Stimulated activated CD8-positive, alpha-beta memory T cell treated with anti-CD3 and anti-CD28 coated beads, Interleukin-12 subunit alpha, Interleukin-12 subunit beta, amount 100 ng/mL, for 4 hours (primary cell): ENCODE measurements around the gene TOM1L2.

Experiments used
- DNase-seq: peaks from one replicate; pipeline ENCODE4 v3.0.0-alpha.2; 2020; ENCODE audit warnings: low read depth

Gene TOM1L2

DNA sequence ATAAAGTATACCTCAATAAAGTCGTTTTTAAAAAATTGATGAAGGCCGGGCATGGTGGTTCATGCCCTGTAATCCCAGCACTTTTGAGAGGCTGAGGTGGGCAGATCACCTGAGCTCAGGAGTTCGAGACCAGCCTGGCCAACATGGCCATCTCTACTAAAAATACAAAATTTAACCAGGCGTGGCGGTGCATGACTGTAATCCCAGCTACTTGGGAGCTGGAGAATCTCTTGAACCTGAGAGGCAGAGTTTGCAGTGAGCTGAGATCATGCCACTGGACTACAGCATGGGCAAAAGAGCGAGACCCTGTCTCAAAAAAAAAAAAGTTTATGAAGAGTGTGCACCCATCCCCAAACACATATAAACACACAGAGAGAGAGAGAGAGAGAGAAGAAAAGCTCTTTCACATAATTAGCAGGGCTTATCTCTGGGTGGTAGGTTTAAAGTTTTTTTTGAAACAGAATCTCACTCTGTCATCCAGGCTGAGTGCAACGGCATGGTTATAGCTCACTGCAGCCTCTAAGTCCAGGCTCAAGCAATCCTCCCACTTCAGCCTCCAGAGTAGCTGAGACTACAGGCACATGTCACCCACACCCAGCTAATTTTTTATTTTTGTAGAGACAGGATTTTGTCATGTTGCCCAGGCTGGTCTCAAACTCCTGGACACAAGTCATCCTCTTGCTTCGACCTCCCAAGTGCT lies 138.4 kb downstream of the TOM1L2 start:
- no peak for DNase-seq

DNA sequence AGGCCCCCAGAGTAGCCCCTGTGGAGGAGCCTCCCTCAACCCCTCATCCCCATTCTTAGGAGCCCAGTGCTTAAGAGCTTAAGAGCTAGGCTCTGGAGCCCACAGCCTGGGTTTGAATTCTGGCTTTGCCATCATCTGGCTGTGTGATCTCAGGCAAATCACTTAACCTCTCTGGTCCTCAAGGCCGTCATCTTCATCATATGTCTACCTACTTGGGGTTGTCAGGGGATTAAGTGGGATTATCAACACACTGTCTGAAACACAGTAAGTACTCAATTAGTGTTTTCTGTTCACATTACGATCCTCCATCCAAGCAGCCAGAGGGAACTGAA lies 140.2 kb downstream of the TOM1L2 start:
- DNase-seq, result no peak

DNA sequence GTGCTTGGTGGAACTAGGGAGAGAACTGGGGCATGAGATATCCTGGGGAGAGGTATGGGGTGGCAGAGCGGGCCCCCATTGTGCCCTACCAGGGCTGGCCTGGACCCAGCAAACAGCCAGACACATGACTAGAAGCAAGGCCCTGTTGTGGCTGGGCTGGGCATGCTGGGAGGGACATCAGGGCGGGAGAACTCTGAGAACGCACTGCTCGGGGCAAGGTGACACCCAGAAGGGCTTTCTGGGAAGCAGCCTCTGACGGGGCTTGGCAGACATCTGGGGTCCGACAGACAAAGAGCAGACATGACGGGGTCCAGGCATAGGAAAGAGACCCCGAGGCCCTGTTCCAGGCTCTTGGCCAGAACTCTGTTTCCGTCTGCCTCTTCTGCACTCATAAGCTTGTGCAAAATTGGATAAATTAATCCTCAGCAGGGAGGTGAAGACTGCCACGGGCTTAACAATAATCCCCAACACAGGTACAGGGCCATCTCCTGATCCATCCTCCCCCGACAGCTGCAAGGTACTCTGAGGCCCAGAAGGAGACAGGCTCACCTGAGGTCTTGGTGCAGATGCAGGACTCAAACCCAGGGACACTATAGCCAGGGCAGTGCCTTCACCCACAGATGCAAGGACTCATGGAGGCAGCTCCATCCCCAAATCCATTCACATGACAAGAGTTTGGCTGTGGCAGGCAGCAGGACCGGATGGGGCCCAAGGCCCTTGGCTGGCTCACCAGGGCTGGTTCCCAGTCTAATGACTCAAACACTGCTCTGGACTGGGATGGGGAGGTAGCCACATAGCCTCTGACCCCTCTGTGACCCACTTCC lies 140.8 kb downstream of the TOM1L2 start:
- DNase-seq, result no peak

DNA sequence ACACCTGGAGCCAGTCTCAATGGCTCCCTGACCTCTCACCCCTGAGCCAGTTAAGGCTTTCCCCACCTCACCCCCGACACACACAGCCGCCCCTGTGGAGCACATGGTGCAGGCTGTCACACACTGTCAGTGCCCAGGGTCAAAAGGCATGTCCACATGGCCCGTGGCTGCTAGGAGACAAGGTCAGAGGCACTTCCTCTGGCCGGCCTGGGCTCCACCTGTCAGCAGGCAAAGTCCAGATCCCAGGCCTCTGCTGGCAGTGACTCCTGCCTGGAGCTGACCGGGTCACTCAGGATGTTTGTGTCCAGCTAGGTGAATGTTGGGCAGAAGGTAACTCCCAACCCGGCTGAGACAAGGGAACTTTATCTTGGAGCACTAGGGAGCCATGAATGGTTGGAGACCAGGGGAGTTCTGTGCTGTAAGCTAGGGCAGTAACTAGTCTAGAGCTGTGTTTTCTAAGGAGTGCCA lies 141.4 kb downstream of the TOM1L2 start:
- no peak for DNase-seq

DNA sequence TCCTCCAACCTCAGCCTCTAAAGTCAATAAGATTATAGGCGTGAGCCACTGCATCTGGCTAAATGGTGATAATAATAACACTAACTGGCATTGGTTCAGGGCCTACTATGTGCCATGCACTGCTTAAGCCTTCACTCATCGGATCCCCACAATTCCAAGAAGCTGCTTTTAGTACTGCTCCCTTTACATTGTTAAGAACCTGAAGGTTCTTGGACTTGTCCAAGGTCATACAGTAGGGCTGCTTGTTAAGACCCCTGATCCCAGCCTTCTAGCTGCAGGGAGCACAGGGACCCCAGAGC lies 142.0 kb downstream of the TOM1L2 start:
- no peak for DNase-seq

DNA sequence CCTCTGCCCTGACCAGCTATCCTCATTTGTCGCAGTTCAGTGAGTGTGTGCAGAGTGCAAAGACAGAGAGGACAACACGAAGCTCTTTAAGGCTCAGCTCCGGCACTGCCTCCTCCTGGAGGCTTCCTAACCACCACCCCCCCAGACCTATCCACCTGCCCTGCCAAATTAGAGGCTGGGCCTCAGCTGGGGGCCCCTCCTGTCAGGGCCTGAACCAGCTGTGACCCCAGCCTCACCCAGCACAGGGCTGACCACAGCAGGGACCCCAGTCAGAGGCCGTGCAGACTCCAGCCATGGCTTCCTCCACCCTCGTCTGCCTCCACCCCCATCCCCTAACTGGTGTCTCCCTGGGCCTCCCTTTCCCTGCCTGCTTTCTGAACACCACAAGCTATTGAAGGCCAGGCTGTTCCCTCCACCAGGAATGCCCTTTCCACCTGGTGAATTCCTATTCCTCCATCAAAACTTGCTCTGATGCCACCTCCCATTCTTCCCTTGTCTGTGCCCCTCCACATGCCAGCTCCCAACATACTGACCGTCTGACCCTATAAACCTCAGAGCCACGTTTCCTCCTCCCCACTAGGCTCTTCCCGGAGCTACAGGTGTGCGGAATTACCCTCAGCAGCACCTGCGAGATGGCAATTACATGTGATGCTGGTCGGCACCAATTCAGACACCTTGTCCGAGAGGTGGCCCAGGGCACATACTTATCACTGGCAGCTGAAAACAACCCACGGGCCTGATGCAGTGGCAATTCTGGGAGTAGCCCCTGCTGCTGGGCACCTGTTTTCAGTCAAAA lies 144.2 kb downstream of the TOM1L2 start:
- no peak for DNase-seq

DNA sequence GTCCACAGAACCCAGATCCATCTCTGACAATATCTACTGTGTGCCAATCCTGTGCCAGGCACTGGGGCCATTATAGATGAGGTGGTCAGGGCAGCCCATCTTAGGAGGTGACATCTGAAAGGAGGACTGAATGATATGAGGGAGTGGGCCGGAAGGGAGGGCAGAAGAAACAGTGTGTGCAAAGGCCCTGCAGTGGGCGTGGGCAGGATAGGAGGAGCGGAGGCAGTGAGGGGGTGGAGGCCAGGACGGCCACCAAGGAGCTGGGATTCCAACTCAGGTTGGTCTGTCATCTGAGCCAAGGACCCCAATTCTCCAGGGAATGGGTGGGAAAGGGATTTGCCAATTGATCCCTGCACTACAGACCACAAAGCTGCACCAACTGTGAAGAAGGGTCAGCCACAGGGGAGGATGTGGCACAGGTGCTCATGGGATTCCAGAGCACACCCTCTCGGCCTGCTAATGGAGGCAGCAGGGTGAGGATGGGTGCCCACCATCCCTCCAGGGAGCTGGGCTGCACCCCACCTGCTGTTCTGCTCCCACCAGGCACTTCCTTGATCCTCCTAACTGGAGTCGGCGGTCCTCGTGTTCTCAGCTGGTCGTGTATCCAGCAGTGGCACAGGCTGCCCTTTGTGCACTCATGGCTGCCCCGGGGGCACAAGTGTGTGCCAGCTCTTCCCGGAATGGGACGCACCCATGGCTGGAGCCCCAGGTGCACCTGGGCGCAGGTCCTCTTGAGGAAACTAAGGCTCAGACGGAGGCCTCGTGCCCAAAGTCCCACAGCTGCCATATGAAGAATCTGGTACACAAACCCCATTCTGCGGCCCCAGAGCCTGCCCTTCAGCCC lies 145.0 kb downstream of the TOM1L2 start:
- no peak for DNase-seq

DNA sequence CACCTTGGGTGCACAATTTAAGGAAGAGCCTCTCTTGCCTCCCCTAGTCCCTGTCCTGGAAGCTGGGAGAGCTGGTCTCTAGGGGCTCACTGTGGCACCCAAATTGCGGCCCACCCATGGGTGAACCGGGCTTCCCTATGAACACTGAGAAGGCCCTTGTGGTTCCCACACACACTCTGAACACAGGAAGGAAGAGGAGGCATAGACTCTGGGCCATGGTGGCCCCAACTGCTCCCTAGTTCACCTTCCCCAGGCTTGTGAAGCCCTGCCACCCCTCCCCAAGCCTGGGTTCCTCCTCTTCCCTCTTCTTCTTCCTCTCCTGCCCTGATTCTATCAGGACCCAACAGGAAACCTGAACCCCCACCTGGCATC lies 145.9 kb downstream of the TOM1L2 start:
- no peak for DNase-seq

DNA sequence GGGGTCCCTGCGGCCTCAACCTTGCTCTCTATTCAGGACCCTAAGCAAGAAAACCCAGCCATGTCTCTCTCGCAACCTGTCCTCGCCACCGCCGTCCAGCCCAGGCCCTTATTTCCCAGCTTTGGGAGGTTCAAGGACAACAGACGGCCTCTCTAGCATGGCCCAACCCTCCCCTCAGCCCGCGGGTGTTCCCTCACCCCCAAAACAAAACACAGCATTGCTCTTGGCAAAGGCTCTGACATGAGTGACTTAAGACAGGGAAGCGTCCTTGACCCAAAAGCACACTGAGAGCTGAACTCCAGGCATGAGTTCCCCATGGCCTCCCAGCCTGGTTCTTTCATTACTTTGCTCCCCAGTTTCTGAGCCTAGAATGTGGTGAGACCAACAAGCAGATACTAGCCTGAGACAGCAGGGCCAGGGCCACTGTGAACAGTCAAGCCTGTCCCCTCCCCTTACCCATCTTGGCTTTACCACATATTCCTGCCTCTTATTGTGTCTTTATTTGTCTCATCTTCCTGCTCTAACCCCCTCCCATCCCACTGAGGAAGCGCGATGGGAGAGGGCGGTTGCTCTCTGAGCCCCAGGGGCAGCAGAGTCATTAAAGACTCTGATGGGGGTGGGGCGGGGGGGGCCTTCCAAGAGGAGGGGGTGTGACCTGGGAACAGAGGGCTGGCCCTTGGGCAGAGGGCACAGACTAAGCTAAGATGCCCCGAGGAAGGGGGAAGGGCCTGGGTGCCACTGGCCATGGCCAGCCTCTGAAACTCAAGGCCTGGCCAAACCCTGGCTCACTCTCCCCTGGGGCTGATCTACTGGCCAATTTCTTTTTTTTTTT lies 147.2 kb downstream of the TOM1L2 start:
- DNase-seq, result no peak

DNA sequence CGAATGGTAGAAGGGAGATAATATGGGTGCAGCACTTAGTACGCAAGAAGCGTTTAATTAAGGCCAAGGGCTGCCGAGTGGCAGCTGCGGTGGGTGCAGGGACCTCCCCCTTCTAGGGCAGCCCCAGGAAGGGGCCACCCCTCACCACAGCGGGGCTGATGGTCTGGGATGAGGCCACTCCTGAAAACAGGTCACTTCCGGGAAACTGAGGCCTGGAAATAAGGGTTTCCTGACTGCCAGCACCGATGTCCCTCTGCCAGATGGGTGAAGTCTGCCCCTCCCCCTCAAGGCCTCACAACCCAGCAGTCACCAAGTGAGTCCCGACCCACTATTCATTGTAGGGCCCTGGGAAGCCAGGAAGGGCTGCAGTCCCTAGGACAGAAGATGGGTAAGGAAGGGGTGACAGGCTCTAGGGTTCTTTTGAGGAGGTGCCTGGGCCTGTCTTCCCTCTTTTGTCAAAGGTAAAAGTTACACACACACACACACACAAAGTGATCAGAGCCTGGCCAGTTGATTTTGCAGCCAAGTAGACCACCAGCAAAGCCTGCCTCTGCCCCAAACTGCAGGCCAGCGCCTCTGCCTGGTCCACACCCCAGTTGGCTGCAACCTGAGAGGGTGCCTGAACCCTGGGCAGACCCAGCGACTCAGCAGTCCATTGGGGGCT lies 147.9 kb downstream of the TOM1L2 start:
- no peak for DNase-seq

DNA sequence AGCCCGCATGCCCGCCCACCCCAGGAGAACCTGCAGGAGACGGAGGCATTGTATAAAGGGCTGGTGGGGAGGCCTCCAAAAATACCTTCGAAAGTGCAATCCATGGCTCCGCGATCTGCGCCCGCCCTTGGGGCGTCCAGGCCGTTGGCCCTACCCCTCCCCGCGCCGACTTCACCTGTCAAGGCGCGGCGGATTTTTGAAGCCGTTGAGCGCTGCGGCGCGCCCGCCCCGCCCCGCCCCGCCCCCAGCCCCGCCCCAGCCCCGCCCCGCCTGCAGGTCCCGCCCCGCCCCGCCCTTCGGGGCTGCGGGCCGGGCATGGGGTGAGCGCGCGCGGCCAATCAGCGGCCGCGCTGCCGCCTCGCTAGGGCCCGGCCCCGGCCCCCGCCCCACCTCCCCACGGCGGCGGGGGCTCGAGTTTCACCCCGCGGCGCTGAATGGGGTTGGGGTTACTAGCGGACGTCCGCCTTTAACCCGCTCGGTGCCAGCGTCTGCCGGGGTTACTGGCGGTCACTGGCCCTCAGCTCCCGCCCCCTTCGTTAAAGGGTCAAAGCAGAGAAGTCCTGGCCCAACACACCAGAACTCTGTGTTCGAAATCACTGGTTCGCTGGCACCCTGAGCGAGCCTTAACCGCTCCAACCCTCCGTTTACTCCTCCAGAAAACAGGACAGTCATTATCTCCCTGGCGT lies 148.6 kb downstream of the TOM1L2 start:
- DNase-seq, result peak; percentile 61

DNA sequence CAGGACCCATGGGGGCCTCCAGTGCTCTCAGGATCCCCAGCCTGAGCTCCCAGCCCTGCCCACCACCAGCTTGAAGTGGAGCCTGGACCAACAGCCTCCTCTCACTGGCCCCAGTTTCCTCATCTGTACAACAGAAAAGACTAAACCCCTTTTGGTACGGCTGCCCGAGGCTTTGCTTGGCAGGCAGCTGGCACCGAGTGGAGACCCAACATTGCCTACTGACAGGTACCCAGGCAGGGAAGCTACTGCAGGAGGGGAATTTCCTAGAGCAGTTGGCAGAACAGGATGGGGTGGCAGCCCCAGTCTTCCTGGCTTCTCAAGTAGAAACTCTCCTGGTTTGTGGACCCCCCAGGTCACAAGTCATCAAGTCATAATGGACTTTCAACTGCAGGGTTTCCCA lies 149.6 kb downstream of the TOM1L2 start:
- DNase-seq, result no peak

DNA sequence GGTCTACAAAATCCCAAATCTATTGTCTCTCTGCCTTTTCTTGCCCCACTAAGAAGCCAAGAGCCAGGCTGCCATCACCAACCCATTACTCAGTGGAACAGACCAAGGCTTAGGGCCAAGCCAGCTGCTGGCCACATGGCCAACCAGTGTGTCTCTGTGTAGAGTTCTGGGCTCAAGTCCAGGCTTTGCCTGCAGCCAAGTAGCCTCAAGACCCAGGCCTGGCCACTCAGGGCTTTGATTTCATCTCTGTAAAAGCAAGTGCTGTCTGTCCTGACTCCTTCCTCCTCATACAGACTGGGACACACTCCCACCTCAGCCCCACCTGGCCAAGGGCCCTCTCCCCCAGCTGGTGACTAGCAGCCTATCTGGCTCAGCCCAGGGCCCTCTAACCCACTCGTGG lies 150.0 kb downstream of the TOM1L2 start:
- no peak for DNase-seq

DNA sequence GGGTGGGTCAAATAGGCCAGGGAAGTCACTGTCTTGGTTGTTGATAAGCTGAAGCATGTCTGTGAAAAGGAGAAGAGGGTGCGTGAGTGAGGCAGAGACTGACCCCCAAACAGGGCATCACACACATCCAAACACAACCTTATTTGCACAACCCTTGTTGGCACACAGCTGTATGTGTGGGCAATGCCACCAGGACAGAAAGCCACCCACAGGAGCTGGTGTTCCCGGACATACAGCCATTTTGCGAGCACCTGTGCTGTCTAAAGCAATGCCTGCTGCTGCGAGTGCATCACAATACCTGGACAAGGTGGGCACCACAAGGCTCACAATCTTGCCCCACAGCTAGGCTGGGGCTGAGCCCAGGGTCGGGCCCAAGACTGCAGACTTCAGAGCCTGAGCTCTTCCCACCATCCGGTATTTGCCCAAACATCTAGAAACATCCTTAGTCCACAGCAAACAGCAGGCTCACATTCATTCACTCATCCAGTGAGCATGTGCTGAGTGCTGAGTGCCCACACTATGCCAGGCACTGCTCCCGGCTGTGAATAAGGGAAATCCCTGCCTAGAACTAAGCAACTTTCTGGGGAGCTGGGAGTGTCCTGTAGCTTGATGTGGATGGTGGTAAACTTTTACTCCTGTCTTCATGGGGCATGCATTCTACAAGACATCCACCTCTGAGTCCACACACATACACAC lies 151.6 kb downstream of the TOM1L2 start:
- no peak for DNase-seq

DNA sequence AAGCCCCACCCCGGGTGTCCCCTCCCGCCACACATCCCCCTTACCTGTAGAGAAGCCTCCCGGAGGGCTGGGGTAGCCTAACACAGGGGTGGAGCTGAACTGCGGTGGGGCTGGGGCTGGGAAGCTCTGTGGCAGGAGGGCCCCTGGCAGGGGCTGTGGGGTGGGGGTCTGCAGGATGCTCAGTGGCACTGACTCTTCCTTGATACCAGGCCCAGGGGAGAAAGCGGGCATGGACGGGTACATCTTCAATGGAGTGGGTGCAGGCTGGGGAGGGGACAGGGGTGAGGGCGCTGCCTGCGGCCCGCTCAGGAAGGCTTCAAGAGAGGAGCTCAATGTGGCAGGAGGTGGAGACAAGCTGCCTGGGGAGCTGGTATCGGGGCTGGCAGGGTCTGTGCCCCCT lies 152.2 kb downstream of the TOM1L2 start:
- no peak for DNase-seq

DNA sequence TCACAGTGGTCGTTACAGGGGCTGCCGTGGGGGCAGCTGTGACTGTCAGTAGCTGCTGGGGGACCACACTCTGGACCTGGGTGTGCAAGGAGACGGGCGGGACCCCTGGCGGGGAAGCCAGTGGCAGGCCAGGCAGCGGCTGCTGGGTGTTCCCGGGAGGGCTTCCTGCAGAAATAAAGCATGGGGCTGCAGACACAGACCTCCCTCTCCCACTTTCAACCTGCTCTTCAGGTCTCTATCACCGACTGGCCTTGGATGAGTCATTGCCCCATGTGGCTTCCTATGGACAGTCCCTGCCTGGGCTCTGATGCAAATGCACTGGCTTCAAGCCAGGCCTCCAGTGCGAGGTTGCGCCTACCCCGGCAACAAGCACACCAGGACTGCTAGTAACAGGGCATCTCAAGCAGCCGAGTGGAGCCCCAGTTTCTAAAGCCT lies 152.6 kb downstream of the TOM1L2 start:
- DNase-seq, result peak; percentile 25

DNA sequence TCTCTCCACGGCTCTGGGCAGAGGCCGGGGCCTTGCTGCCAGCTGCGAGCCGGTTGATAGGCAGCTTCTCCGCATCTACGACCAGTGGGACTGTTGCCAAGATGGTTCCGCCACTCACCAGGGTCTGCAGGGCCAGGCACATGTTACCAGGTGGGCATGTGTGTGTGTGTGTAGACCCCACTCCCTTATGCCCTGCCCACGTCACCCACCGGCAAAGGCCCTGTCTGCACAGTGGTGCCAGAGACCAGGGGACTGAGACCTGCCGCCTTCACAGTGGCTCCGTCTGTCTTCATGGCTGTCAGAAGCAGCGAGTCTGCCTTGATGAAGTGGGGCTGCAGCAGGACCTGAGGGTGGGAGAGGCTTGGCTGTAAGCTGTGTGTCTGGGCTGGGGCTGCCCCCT lies 153.1 kb downstream of the TOM1L2 start:
- no peak for DNase-seq

DNA sequence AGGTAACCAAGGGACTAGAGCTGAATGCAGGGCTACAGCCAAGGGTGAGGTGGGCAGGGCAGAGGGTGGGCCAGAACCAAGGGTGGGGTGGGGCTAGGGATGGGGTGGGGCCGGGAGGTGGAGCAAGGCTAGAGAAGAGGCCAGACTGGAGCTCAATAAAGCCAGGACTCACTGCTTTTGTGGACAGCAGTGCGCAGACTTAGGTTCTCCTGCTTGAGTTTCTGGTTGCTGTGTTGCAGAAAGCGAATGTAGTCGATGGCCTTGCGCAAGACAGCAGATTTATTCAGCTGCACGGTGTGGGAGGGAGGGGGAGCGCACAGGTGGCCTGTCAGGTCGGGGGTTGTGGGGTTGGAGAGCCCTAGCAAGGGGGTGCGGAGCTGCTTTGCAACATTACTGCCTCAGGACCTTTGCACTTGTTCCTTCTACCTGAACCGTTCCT lies 154.1 kb downstream of the TOM1L2 start:
- DNase-seq, result no peak

DNA sequence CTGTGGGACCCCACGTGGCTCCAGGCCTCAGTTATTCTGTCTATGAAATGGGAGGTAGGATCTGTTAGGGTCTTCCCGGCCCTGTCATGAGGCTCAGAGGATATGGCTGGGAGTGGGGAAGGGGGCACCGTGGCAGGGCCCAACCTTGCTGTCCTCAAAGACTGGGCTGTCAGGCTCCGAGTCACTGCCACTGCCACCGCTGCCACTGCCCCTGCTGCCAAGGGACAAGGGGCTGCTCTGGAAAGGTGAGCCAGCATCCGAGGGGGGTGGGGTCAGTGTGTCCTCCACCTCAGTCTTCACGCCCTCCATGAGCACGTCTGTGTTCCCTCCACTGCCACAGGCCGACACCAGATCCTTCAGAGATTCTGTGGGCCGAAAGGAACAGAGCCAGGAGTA lies 154.7 kb downstream of the TOM1L2 start:
- no peak for DNase-seq
